Endothelial cell (in vitro differentiated cells): ENCODE measurements around the gene APBB2. TPM values are rescaled to one million over a fixed set of nuclear protein-coding genes. Genes with fewer than 3 reads are reported as not detected.
A peak's percentile ranks its signal among the peaks of the same experiment; 100 is the strongest.

Experiments used
- DNase-seq: peaks from one replicate; pipeline ENCODE4 v3.0.0; 2021; ENCODE audit warnings: low spot score
- H3K27ac Mint-ChIP-seq: one replicate; pipeline ENCODE4 v1.8.0; 2021; ENCODE audit warnings: mixed read lengths, inconsistent platforms; ENCODE audit not compliant: unreplicated experiment
- H3K27me3 Mint-ChIP-seq: one replicate; pipeline ENCODE4 v1.8.0; 2021; ENCODE audit warnings: mild to moderate bottlenecking, moderate library complexity, mixed read lengths, inconsistent platforms; ENCODE audit not compliant: unreplicated experiment
- H3K36me3 Mint-ChIP-seq: one replicate; pipeline ENCODE4 v1.8.0; 2021; ENCODE audit warnings: mild to moderate bottlenecking, low read depth, mixed read lengths, inconsistent platforms; ENCODE audit not compliant: unreplicated experiment
- H3K4me1 Mint-ChIP-seq: one replicate; pipeline ENCODE4 v1.8.0; 2021; ENCODE audit warnings: mild to moderate bottlenecking, mixed read lengths, inconsistent platforms; ENCODE audit not compliant: unreplicated experiment
- H3K4me3 Mint-ChIP-seq: one replicate; pipeline ENCODE4 v1.8.0; 2021; ENCODE audit warnings: mild to moderate bottlenecking, mixed read lengths, inconsistent platforms; ENCODE audit not compliant: unreplicated experiment
- H3K9me3 Mint-ChIP-seq: one replicate; pipeline ENCODE4 v1.8.0; 2021; ENCODE audit warnings: mixed read lengths, inconsistent platforms; ENCODE audit not compliant: unreplicated experiment
- total RNA-seq: library from RNA; stranded (reverse); fragmentation: NEBNext Ultra II Directional; extraction: Animal tissue kit (Norgen Biotek cat#: 25700); gene quantifications from one replicate; pipeline ENCODE4 v1.2.1, GENCODE V29; 2021; ENCODE audit not compliant: unreplicated experiment
- TF ChIP-seq, protein P1 (sequence below): fragments of 200-600 bp; sonication (generic); IDR thresholded peaks from one replicate; pipeline ENCODE4 v1.5.0; 2021; ENCODE audit warnings: antibody characterized with exemption; ENCODE audit not compliant: unreplicated experiment

The APBB2 gene
- total RNA-seq, 1 donor from 2014 or later = 103 TPM

DNA sequence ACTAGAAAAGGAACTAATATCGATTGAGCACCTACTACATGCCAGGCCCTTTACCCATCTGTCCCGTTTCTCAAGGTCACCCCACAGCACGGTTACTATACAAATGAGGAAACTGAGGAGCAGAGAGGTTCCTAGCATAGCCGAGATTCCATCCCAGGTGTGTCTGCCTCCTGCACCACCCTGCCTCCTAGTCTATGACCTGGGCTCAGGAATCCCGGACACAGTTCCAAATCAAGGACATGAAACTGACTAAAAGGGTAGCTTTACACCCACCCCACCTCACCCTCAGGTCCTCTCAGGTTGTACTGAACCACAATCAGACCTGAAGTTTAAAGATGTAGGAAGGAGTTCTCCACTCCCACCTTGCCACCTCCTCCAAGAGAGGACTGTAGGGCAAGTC lies 55.6 kb downstream of the APBB2 start:
- DNase-seq = no peak
- no peaks in the 10 kb centered on the region for H3K9me3 Mint-ChIP-seq
- TF ChIP-seq, protein P1, sequence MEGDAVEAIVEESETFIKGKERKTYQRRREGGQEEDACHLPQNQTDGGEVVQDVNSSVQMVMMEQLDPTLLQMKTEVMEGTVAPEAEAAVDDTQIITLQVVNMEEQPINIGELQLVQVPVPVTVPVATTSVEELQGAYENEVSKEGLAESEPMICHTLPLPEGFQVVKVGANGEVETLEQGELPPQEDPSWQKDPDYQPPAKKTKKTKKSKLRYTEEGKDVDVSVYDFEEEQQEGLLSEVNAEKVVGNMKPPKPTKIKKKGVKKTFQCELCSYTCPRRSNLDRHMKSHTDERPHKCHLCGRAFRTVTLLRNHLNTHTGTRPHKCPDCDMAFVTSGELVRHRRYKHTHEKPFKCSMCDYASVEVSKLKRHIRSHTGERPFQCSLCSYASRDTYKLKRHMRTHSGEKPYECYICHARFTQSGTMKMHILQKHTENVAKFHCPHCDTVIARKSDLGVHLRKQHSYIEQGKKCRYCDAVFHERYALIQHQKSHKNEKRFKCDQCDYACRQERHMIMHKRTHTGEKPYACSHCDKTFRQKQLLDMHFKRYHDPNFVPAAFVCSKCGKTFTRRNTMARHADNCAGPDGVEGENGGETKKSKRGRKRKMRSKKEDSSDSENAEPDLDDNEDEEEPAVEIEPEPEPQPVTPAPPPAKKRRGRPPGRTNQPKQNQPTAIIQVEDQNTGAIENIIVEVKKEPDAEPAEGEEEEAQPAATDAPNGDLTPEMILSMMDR = no peak
- H3K36me3 Mint-ChIP-seq = no peaks in the 10 kb centered on the region
- no peak overlapping the region for H3K27ac Mint-ChIP-seq
- H3K4me3 Mint-ChIP-seq = no peak overlapping the region
- peaks cover 2% of the 10 kb centered on the region for H3K27me3 Mint-ChIP-seq
- H3K4me1 Mint-ChIP-seq = peaks cover 41% of the 10 kb centered on the region

DNA sequence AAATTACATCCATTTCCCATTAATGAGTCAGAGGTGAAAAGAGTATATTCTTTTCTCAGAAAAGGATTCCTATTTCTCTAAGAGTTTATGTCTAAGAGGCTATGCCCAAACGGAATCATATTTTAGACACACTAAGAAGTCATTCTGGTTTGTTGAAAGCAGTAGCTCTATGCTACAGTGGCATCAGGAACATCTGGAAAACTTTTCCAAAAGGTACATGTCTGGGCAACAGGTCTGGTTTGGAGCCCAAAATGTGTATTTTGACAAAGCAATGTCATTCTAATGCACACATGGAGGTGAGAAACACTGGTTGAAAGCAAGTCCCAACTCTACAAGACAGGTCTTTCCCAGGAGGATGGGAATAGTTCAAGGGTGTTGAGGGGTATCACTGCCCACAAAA lies 56.1 kb downstream of the APBB2 start:
- no peak for DNase-seq

DNA sequence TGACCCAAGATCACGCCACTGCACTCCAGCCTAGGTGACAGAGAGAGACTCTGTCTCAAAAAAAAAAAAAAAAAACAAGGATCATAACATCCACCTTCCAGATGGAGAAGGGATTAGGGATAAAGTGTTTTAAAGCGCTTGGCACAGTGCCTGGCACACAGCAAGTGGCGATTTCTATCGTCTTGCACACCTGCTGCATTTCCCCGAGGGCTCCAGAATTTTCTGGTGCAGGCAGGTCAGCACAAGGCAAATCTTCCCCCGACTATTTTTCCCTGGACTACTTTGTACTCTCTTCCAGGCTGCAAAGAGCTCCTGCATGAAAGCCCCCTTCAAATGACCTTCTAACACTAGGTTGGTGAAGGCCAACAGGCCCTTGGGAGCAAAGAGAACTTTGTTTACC lies 57.3 kb downstream of the APBB2 start:
- H3K4me1 Mint-ChIP-seq = peaks cover 39% of the 10 kb centered on the region
- TF ChIP-seq, protein P1 = no peak
- H3K9me3 Mint-ChIP-seq = no peaks in the 10 kb centered on the region
- H3K4me3 Mint-ChIP-seq = no peak overlapping the region
- H3K27ac Mint-ChIP-seq = no peak overlapping the region
- no peak for DNase-seq
- no peaks in the 10 kb centered on the region for H3K36me3 Mint-ChIP-seq
- H3K27me3 Mint-ChIP-seq = peaks cover 2% of the 10 kb centered on the region

More for the DNA sequence above, 56.1 kb downstream of the APBB2 start:
- Mint-ChIP-seq H3K4me3 (no peak overlapping the region), H3K9me3 (no peaks in the 10 kb centered on the region), H3K36me3 (no peaks in the 10 kb centered on the region), H3K27ac (no peak overlapping the region), H3K4me1 (peaks cover 41% of the 10 kb centered on the region), H3K27me3 (peaks cover 2% of the 10 kb centered on the region)
- TF ChIP-seq, protein P1 = no peak

DNA sequence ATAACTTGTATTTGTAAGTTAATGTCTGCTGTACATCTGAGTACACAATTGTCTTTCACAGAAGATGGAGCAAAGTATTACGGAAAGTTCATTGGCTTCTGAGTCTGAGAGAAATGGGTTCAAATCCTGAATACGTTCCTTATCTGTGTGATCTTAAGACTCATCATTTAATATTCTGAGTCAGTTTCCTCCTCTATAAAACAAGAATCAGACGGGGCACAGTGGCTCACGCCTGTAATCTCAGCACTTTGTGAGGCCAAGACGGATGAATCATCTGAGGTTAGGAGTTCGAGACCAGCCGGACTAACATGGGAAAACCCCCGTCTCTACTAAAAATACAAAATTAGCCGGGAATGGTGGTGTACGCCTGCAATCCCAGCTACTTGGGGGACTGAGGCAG lies 57.8 kb downstream of the APBB2 start:
- H3K27me3 Mint-ChIP-seq = peaks cover 2% of the 10 kb centered on the region
- no peak overlapping the region for H3K27ac Mint-ChIP-seq
- H3K4me1 Mint-ChIP-seq = peaks cover 39% of the 10 kb centered on the region
- DNase-seq = no peak
- H3K36me3 Mint-ChIP-seq = no peaks in the 10 kb centered on the region
- no peaks in the 10 kb centered on the region for H3K9me3 Mint-ChIP-seq
- TF ChIP-seq, protein P1 = no peak
- no peak overlapping the region for H3K4me3 Mint-ChIP-seq

DNA sequence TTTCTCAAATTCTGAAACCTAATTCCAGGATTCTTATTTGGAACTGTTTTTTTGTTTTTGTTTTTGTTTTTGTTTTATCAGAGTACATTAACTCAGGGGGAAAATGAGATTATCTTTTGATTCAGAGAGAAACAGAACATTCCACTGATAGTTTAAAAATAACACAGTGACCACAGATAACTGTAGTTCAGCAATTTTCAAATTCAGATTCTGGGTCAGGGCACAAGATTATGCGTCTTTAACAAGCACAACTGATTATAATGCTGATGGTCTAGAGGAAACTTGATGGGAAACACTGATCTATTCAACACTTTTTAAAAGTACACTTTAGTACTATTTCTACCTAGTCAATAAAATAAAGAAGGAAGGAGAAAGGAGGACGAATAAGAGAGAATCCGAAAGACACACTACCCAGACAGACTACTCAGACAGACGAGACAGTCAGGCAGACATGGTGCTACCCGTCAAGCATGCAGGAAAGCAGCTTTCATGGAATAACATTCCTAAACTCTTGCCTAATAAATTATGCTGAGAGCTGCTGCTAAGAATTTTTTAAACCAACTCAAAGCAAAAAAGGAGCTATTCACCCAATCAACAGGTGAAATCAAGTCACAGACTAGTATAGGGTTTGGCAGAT lies 59.0 kb downstream of the APBB2 start:
- H3K4me3 Mint-ChIP-seq = no peak overlapping the region
- peaks cover 3% of the 10 kb centered on the region for H3K27me3 Mint-ChIP-seq
- H3K27ac Mint-ChIP-seq = peak overlapping the region; percentile 19
- no peaks in the 10 kb centered on the region for H3K9me3 Mint-ChIP-seq
- TF ChIP-seq, protein P1 = no peak
- peaks cover 33% of the 10 kb centered on the region for H3K4me1 Mint-ChIP-seq
- no peaks in the 10 kb centered on the region for H3K36me3 Mint-ChIP-seq
- no peak for DNase-seq
